Breast epithelium (tissue), 4 donors: ENCODE measurements around the gene CLCN3. TPM values are rescaled to one million over a fixed set of nuclear protein-coding genes. Genes with fewer than 3 reads are reported as not detected.

Source experiments
- DNase-seq, 2 donors: peaks; one replicate each; pipeline ENCODE4 v3.0.0-alpha.2; 2019; ENCODE audit warnings: low spot score in 2 of 2
- H3K27ac ChIP-seq, 2 donors: fragments of 200-600 bp; sonication (generic) in 1 of 2; one replicate each; pipeline ENCODE4 v1.5.1; 2016 to 2019; ENCODE audit warnings: mild to moderate bottlenecking in 1 of 2
- H3K27me3 ChIP-seq, 2 donors: fragments of 200-600 bp; sonication (generic) in 1 of 2; one replicate each; pipeline versions ENCODE4 v1.5.1 to v1.6.0; 2017 to 2019; ENCODE audit warnings: control low read depth in 1 of 2, mild to moderate bottlenecking in 1 of 2
- H3K36me3 ChIP-seq: fragments of 200-600 bp; one replicate; pipeline ENCODE4 v1.5.1; 2019
- H3K4me1 ChIP-seq, 2 donors: fragments of 200-600 bp; sonication (generic); one replicate each; pipeline ENCODE4 v1.5.1; 2016 to 2019; ENCODE audit warnings: control low read depth in 1 of 2
- H3K4me3 ChIP-seq, 3 donors: fragments of 200-600 bp; sonication (generic); 1 replicate in 2 of 3; 2 replicates in 1 of 3; pipeline ENCODE4 v1.5.1; 2016 to 2019; ENCODE audit warnings: mild to moderate bottlenecking in 3 of 3, moderate library complexity in 2 of 3
- H3K9me3 ChIP-seq, 2 donors: fragments of 200-600 bp; sonication (generic) in 1 of 2; one replicate each; pipeline ENCODE4 v1.5.1; 2016 to 2019; ENCODE audit warnings: control low read depth in 1 of 2
- POLR2A ChIP-seq: fragments of 450-650 bp; IDR thresholded peaks from one replicate; pipeline ENCODE4 v1.6.1; 2016; ENCODE audit warnings: antibody characterized with exemption, mild to moderate bottlenecking, moderate library complexity
- POLR2AphosphoS5 ChIP-seq, 3 donors: sonication (generic); formaldehyde crosslinking; IDR thresholded peaks; one replicate each; pipeline ENCODE4 v1.6.1; 2017; ENCODE audit warnings: antibody characterized with exemption in 3 of 3
- intact Hi-C: fragments of 100-400 bp; cut with DNase I; formaldehyde crosslinking; loops from one replicate; pipeline ENCODE4 v1.15.1; 2023; ENCODE audit warnings: low total_unique reads
- total RNA-seq, 3 donors: library from RNA; depleted of rRNA; stranded (reverse); fragments of >200 nt; gene quantifications; one replicate each; pipeline ENCODE4 v1.1.0, GENCODE V29; 2016
- TF ChIP-seq, protein P1 (sequence below), 3 donors: fragments of 450-650 bp; IDR thresholded peaks; one replicate each; pipeline ENCODE4 v1.5.1; 2016 to 2017; ENCODE audit warnings: antibody characterized with exemption in 3 of 3, mild to moderate bottlenecking in 3 of 3, moderate library complexity in 3 of 3

Gene CLCN3
- total RNA-seq, 3 donors from 2014 or later = 26.4 to 65.7 (median 32.8) TPM

DNA sequence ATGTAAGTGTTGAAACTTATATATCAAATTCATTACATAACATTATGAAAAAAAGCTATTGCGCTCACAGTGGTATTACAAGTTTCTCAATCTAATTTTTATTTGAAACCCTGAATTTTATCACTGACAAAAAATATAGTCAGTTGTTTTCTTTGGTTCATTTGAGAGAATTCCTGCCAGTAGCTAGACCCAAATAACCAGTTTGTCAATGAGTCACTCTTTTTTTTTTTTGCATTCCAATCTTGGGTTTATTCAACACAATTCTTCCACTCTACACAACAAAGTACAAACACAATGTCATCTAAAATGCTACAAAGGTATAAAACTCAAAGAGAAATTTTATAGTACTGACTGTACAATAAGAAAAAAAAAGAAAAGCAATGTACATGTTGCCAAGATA, 124.2 kb downstream of the CLCN3 start:
- DNase-seq = no peak
- Histone ChIP-seq H3K4me3 (no peak overlapping the region), H3K27ac (no peak overlapping the region), H3K27me3 (no peaks in the 10 kb centered on the region), H3K36me3 (no peaks in the 10 kb centered on the region), H3K4me1 (no peaks in the 10 kb centered on the region), H3K9me3 (no peaks in the 10 kb centered on the region)
- intact Hi-C loops = no loop called here
- TF ChIP-seq, protein P1, sequence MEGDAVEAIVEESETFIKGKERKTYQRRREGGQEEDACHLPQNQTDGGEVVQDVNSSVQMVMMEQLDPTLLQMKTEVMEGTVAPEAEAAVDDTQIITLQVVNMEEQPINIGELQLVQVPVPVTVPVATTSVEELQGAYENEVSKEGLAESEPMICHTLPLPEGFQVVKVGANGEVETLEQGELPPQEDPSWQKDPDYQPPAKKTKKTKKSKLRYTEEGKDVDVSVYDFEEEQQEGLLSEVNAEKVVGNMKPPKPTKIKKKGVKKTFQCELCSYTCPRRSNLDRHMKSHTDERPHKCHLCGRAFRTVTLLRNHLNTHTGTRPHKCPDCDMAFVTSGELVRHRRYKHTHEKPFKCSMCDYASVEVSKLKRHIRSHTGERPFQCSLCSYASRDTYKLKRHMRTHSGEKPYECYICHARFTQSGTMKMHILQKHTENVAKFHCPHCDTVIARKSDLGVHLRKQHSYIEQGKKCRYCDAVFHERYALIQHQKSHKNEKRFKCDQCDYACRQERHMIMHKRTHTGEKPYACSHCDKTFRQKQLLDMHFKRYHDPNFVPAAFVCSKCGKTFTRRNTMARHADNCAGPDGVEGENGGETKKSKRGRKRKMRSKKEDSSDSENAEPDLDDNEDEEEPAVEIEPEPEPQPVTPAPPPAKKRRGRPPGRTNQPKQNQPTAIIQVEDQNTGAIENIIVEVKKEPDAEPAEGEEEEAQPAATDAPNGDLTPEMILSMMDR (IDR thresholded peaks at IDR 0.05) = no peak
- no peak for TF ChIP-seq POLR2A
- no peak for TF ChIP-seq POLR2AphosphoS5 (IDR thresholded peaks at IDR 0.05)

DNA sequence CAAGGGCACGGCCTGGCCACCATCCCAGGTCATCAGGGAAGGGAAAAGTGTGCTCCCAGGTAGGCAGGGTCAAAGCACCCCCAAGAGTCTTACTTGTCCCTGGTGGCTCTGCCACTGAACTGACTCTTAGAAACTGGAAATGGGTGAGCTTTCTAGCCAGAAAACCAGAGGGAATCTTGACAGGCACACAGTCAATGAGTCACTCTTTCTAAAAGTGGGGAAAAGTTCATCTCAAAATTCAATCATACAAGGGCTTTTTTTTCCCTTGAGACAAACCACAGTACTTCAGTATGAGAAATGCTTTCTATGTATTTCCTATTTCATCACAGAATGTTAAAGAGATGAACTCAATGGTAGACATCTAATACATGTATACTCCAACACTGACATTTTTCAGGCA, 124.9 kb downstream of the CLCN3 start:
- H3K4me1 ChIP-seq = no peaks in the 10 kb centered on the region
- H3K9me3 ChIP-seq = no peaks in the 10 kb centered on the region
- no peak overlapping the region for H3K27ac ChIP-seq
- TF ChIP-seq POLR2AphosphoS5 (IDR thresholded peaks at IDR 0.05) (no peak), POLR2A (no peak)
- TF ChIP-seq, protein P1 (IDR thresholded peaks at IDR 0.05) = no peak
- no peaks in the 10 kb centered on the region for H3K36me3 ChIP-seq
- intact Hi-C loops = no loop called here
- H3K27me3 ChIP-seq = no peaks in the 10 kb centered on the region
- no peak for DNase-seq
- H3K4me3 ChIP-seq = no peak overlapping the region

DNA sequence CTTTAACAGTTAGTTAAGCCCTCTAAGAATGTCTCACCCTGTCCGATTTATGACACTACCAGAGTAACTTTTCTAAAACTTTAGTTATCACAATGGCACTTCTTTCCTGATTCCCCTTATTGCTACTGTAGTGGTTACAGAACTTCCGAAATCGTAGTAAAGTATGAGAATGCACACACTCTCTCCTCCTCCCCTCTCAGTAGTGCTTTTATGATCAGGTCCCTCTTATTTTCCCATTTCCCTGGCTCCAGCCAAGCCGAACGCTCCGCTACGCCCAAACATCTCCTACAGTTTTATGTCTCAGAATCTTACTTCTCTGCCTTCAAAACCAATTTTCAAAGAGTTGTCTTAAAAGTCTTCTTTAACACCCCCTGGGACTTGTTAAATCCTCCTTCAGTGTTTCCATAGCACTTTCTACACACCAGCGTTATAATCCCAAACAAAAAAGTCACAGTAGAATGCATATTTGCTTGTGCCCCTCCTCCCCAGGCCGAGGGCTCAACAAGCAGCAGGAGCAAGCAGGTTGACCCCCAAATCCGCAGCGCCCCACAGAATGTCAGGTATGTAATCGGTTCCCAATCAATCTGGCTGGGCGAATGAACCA, 136.7 kb downstream of the CLCN3 start:
- Histone ChIP-seq H3K36me3 (no peaks in the 10 kb centered on the region), H3K9me3 (no peaks in the 10 kb centered on the region), H3K27ac (peak overlapping the region; percentile 61 to 83), H3K27me3 (no peaks in the 10 kb centered on the region), H3K4me3 (peak overlapping the region; percentile 78 to 90 (median 79)), H3K4me1 (peaks cover 0 to 9% of the 10 kb centered on the region in 2 donors)
- intact Hi-C loops = no loop called here
- no peak for DNase-seq
- TF ChIP-seq, protein P1 (IDR thresholded peaks at IDR 0.05) = no peak
- no peak for TF ChIP-seq POLR2A

DNA sequence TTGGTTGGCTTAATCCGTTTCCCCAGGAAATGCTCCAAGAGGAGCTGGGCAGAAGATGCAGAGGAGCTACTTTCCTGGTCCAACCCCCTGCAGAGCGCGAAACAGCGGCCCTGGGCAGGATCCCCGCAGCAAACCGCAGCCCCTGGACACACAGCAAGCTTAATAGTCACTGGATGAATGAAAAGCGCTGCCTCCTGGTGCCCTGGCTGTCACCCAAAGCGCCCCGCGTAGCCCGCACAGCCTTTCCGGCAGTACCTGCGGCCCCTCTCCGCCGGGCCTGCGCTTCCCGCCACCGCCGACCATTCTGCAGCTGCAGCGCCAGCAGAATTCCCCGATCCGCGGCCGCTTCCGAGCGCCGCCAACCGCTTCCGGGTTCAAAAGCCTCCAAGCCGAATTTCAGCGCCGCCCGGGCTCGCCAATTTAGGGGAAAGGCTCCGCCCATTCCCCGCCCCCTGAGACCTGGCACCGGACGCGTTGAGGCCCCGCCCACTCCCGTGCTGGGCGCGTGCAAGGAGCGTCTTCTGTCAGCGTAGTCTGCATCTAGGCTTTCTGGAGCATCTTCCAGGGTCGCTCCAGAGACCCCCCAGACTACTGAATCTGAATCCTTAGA, 137.3 kb downstream of the CLCN3 start, which contains the start of gene HPF1:
Gene HPF1 (minus strand): TSS at position 370 of the 610 bp plus-strand sequence. CDS start 67 bp downstream, at position 303.
- H3K36me3 ChIP-seq = no peaks in the 10 kb centered on the region
- H3K27ac ChIP-seq = peak within 1 kb of the TSS; percentile 61 to 83
- H3K4me3 ChIP-seq = peak within 1 kb of the TSS; percentile 78 to 90 (median 79)
- no peaks in the 10 kb centered on the region for H3K9me3 ChIP-seq
- TF ChIP-seq POLR2A (no peak), POLR2AphosphoS5 (IDR thresholded peaks at IDR 0.05) (peak; percentile 30 to 51 (median 31))
- TF ChIP-seq, protein P1 (IDR thresholded peaks at IDR 0.05) = no peak
- H3K27me3 ChIP-seq = no peaks in the 10 kb centered on the region
- H3K4me1 ChIP-seq = peaks cover 0 to 9% of the 10 kb centered on the region in 2 donors
- intact Hi-C loops = no loop called here
- DNase-seq = peak; percentile 81 to 89

DNA sequence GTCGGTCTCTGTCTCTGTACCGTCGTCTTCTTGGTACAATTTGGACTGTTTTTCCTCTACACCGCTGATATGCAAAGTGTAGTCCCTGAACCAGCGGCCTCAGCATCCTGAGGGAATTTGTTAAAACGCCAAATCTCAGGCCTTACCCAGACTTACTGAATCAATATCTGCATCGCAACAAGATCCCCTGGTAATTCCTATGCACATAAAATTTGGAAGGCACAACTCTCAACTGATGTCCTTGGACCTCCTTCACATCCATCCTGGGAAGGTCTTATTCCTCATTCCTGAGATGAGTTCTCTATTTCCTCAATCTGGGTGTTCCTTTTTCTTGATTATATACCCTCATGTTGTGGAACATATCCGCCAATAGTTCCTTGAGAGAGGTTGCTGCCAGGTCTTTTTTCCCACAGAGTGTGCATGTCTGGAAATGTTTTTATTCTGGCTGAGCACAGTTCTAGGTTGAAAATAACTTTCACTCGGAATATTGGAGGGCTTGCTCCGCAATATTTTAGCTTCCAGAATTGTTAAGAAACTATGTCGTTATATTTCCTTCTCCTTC, 138.1 kb downstream of the CLCN3 start:
- intact Hi-C loops = no loop called here
- TF ChIP-seq POLR2AphosphoS5 (IDR thresholded peaks at IDR 0.05) (no peak), POLR2A (no peak)
- TF ChIP-seq, protein P1 (IDR thresholded peaks at IDR 0.05) = no peak
- Histone ChIP-seq H3K36me3 (no peaks in the 10 kb centered on the region), H3K9me3 (no peaks in the 10 kb centered on the region), H3K27ac (peak overlapping the region; percentile 61 to 83), H3K4me1 (peaks cover 0 to 9% of the 10 kb centered on the region in 2 donors), H3K4me3 (peak overlapping the region; percentile 78 to 90 (median 79)), H3K27me3 (no peaks in the 10 kb centered on the region)
- DNase-seq = no peak
